PC-9 (cell line): ENCODE measurements around the gene SCN1B. TPM values are rescaled to one million over a fixed set of nuclear protein-coding genes. Genes with fewer than 3 reads are reported as not detected.

Experiments used
- BruUV-seq: library from RNA; stranded (reverse); fragments of 400-500 nt; replicated peaks from 2 replicates; lab custom pipeline; 2021; lab: Mats Ljungman, UMichigan
- CTCF ChIA-PET: fragments of 300-600 bp; sonication (Branson Sonifier 250); formaldehyde crosslinking; loops from one replicate; lab custom pipeline; 2022; ENCODE audit warnings: antibody characterized with exemption; lab: Charles Lee
- POLR2A ChIA-PET: fragments of 300-600 bp; sonication (Branson Sonifier 250); formaldehyde crosslinking; loops from one replicate; lab custom pipeline; 2022; ENCODE audit warnings: antibody characterized with exemption; ENCODE audit not compliant: unreplicated experiment; lab: Charles Lee
- DNase-seq, 2 experiments: peaks; one replicate each; pipeline versions ENCODE4 v3.0.0 to v3.0.0-alpha.2; 2015 to 2022; ENCODE audit warnings: mixed read lengths in 1 of 2
- H2AFZ ChIP-seq: fragments of 200-600 bp; sonication (generic); 2 replicates; pipeline ENCODE4 v1.8.1; 2017; ENCODE audit warnings: antibody characterized with exemption
- H3F3A ChIP-seq: fragments of 200-600 bp; sonication (generic); 2 replicates; pipeline ENCODE4 v1.8.1; 2017; ENCODE audit warnings: antibody characterized with exemption, mild to moderate bottlenecking, low read depth; ENCODE audit not compliant: insufficient read depth
- H3K27ac ChIP-seq: fragments of 200-600 bp; sonication (generic); 2 replicates; pipeline ENCODE4 v1.6.1; 2016; ENCODE audit warnings: mixed run types
- H3K27me3 ChIP-seq: fragments of 200-600 bp; sonication (generic); 2 replicates; pipeline ENCODE4 v1.6.1; 2016; ENCODE audit warnings: low read depth, mixed run types; ENCODE audit not compliant: insufficient read depth
- H3K36me3 ChIP-seq: fragments of 200-600 bp; sonication (generic); 2 replicates; pipeline ENCODE4 v1.6.1; 2016; ENCODE audit warnings: low read depth, mixed run types
- H3K4me1 ChIP-seq: fragments of 200-600 bp; sonication (generic); replicated peaks from 2 replicates; pipeline ENCODE4 v1.6.1; 2016; ENCODE audit warnings: mixed run types; ENCODE audit not compliant: insufficient read depth
- H3K4me2 ChIP-seq: fragments of 200-600 bp; sonication (generic); 2 replicates; pipeline ENCODE4 v1.6.1; 2017; ENCODE audit warnings: mixed run types
- H3K4me3 ChIP-seq: fragments of 200-600 bp; sonication (generic); 2 replicates; pipeline ENCODE4 v1.6.1; 2016; ENCODE audit warnings: mixed run types
- H3K79me2 ChIP-seq: fragments of 200-600 bp; sonication (generic); 2 replicates; pipeline ENCODE4 v1.6.1; 2017; ENCODE audit warnings: low read depth, mixed run types
- H3K9me2 ChIP-seq: fragments of 200-600 bp; sonication (generic); 2 replicates; pipeline ENCODE4 v1.8.1; 2017; ENCODE audit warnings: mild to moderate bottlenecking; ENCODE audit not compliant: insufficient read depth
- H3K9me3 ChIP-seq: fragments of 200-600 bp; sonication (generic); 2 replicates; pipeline ENCODE4 v1.8.1; 2016; ENCODE audit warnings: low read depth; ENCODE audit not compliant: insufficient read depth
- H4K20me1 ChIP-seq: fragments of 200-600 bp; sonication (generic); 2 replicates; pipeline ENCODE4 v1.8.1; 2017; ENCODE audit not compliant: insufficient read depth
- EZH2 ChIP-seq: fragments of 200-600 bp; sonication (generic); IDR thresholded peaks from 2 replicates; pipeline ENCODE4 v1.8.0; 2017; ENCODE audit warnings: antibody characterized with exemption, low read depth
- intact Hi-C: fragments of 100-400 bp; cut with micrococcal nuclease; formaldehyde crosslinking; loops from one replicate; pipeline ENCODE4 v1.10.0; 2022; ENCODE audit not compliant: unreplicated experiment
- total RNA-seq: library from RNA; stranded (reverse); gene quantifications from 2 replicates; pipeline ENCODE4 v1.2.3, GENCODE V29; 2021
- TF ChIP-seq, protein P1 (sequence below): fragments of 200-600 bp; sonication (generic); conservative IDR thresholded peaks from 2 replicates; pipeline ENCODE4 v1.6.1; 2017; ENCODE audit warnings: mixed run types, antibody characterized with exemption, mild to moderate bottlenecking, moderate library complexity

The SCN1B gene
- total RNA-seq, 1 experiment from 2014 or later, result 2.4 TPM

- Histone ChIP-seq H3K4me2 (no peak overlapping the region), H3K4me1 (peaks cover 8% of the 10 kb centered on the region; the same call in 1 of the 2 replicates), H4K20me1 (no peaks in the 10 kb centered on the region), H3K36me3 (no peaks in the 10 kb centered on the region), H3K27ac (no peak overlapping the region), H3K27me3 (no peaks in the 10 kb centered on the region), H3K4me3 (no peak overlapping the region), H3K9me3 (no peaks in the 10 kb centered on the region), H2AFZ (no peak overlapping the region), H3K79me2 (no peaks in the 10 kb centered on the region), H3K9me2 (no peaks in the 10 kb centered on the region), H3F3A (peaks cover 6% of the 10 kb centered on the region; the same call in 1 of the 2 replicates)
- DNase-seq, result no peak
- ChIA-PET POLR2A (no interaction called here), CTCF (interaction anchor here (0.5 to 0.7 kb wide), 2 partner anchors 98 to 570 kb away, joined by 3 to 4 read pairs; no protein-coding TSS in a partner anchor)
- no peak for TF ChIP-seq EZH2
- TF ChIP-seq, protein P1, sequence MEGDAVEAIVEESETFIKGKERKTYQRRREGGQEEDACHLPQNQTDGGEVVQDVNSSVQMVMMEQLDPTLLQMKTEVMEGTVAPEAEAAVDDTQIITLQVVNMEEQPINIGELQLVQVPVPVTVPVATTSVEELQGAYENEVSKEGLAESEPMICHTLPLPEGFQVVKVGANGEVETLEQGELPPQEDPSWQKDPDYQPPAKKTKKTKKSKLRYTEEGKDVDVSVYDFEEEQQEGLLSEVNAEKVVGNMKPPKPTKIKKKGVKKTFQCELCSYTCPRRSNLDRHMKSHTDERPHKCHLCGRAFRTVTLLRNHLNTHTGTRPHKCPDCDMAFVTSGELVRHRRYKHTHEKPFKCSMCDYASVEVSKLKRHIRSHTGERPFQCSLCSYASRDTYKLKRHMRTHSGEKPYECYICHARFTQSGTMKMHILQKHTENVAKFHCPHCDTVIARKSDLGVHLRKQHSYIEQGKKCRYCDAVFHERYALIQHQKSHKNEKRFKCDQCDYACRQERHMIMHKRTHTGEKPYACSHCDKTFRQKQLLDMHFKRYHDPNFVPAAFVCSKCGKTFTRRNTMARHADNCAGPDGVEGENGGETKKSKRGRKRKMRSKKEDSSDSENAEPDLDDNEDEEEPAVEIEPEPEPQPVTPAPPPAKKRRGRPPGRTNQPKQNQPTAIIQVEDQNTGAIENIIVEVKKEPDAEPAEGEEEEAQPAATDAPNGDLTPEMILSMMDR, result no peak
- intact Hi-C loops, result no loop called here
- BruUV-seq, result no TSS peak
Observed at GRCh38 chr19:35042954-35043604, 12.8 kb downstream of the SCN1B start.

- peaks cover 6% of the 10 kb centered on the region; the same call in 1 of the 2 replicates for H3F3A ChIP-seq
- H4K20me1 ChIP-seq, result no peaks in the 10 kb centered on the region
- TF ChIP-seq EZH2, result no peak
- TF ChIP-seq, protein P1, result no peak
- no peak overlapping the region for H2AFZ ChIP-seq
- intact Hi-C loops, result loop anchor here (1.0 kb wide), 2 partner anchors 71 to 97 kb away; no protein-coding TSS in a partner anchor
- ChIA-PET CTCF (interaction anchor here (0.5 to 2.0 kb wide), 6 partner anchors 9 to 204 kb away, joined by 3 to 15 read pairs (median 5); no protein-coding TSS in a partner anchor), POLR2A (no interaction called here)
- H3K4me1 ChIP-seq, result peaks cover 8% of the 10 kb centered on the region; the same call in 1 of the 2 replicates
- no peak overlapping the region for H3K4me3 ChIP-seq
- no peak for DNase-seq
- no peaks in the 10 kb centered on the region for H3K9me2 ChIP-seq
- no peaks in the 10 kb centered on the region for H3K79me2 ChIP-seq
- no peak overlapping the region for H3K4me2 ChIP-seq
- no peaks in the 10 kb centered on the region for H3K36me3 ChIP-seq
- H3K27ac ChIP-seq, result no peak overlapping the region
- no peaks in the 10 kb centered on the region for H3K27me3 ChIP-seq
- no peaks in the 10 kb centered on the region for H3K9me3 ChIP-seq
- BruUV-seq, result no TSS peak
Observed at GRCh38 chr19:35043906-35044305, 13.6 kb downstream of the SCN1B start.

DNA sequence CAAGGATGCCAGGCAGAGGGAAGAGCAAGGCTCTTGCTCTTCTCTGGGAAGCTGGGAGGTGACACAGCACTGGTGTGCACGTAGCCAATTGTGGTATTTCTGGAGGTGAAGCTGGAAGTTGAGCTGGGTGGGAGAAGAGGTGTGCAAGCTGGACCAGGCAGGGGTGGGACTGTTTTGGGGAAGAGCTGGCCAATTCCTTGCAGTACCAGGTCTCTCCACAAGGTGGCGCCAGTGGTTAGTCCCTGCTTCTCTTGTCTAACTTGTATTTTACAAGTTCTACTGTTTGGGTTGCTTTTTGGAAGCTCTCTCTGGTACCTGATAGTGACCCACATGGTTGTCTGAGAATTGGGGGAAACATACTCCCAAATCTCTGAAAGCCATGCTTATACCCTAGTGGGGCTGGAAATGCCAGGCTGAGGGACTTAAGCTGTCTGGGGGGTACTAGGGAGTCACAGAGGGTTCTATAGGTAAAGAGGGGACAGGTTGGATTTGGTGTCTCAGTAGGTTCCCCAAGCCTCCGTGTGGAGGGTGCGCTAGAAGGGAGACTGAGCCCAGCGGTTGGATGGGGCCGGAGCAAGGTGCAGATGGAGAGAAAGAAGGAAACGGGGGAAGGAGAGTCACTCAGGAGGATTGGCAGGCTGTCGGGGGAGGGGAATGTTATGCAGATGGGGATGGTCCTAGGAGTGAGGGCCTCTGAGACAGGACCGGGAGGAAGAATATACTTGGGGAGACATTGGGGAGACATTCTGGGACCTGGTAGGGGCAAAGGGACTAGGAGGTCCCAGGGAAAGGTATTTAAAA, 14.2 kb downstream of the SCN1B start:
- Histone ChIP-seq H3K36me3 (no peaks in the 10 kb centered on the region), H3F3A (peaks cover 6% of the 10 kb centered on the region; the same call in 1 of the 2 replicates), H2AFZ (no peak overlapping the region), H3K9me2 (no peaks in the 10 kb centered on the region), H3K4me3 (no peak overlapping the region), H4K20me1 (no peaks in the 10 kb centered on the region), H3K4me2 (no peak overlapping the region), H3K79me2 (no peaks in the 10 kb centered on the region), H3K4me1 (peaks cover 8% of the 10 kb centered on the region; the same call in 1 of the 2 replicates), H3K27ac (no peak overlapping the region), H3K27me3 (no peaks in the 10 kb centered on the region), H3K9me3 (no peaks in the 10 kb centered on the region)
- peak in 1 of 2 experiments; percentile 66 for DNase-seq
- intact Hi-C loops, result loop anchor here (1.0 kb wide), 2 partner anchors 71 to 97 kb away; no protein-coding TSS in a partner anchor
- TF ChIP-seq EZH2, result no peak
- TF ChIP-seq, protein P1, result peak; percentile 99
- BruUV-seq, result no TSS peak
- ChIA-PET POLR2A (interaction anchor here (0.6 kb wide), 1 partner anchor 645 kb away, joined by 3 read pairs; no protein-coding TSS in a partner anchor), CTCF (interaction anchor here (0.6 to 2.0 kb wide), 7 partner anchors 8 to 203 kb away, joined by 3 to 15 read pairs (median 5); no protein-coding TSS in a partner anchor)
